ENCODE results near the gene TRAPPC3.

GRCh38 chr1:36126797-36127500 lies 22.3 kb downstream of the TRAPPC3 start:
- TF ChIP-seq CTCF (IDR thresholded peaks at IDR 0.05 in 2 of 3, conservative IDR thresholded peaks at IDR 0.05 in 1 of 3; ENCODE audit: borderline replicate concordance in 1 of 3, insufficient read depth in 1 of 3, low read depth in 2 of 3, low read length in 2 of 3) (no peak), RAD21 (IDR thresholded peaks at IDR 0.05; ENCODE audit: low read depth) (no peak), EZH2 (IDR thresholded peaks at IDR 0.05) (no peak), JUND (IDR thresholded peaks at IDR 0.05) (no peak), MAX (IDR thresholded peaks at IDR 0.05) (no peak), EZH2phosphoT487 (IDR thresholded peaks at IDR 0.05; ENCODE audit: borderline replicate concordance) (no peak), YY1 (IDR thresholded peaks at IDR 0.05; ENCODE audit: extremely low read depth, insufficient replicate concordance, low read depth, low read length) (no peak), REST (IDR thresholded peaks at IDR 0.05; ENCODE audit: low read depth) (no peak), POLR2A (IDR thresholded peaks at IDR 0.05; ENCODE audit: borderline replicate concordance, extremely low read depth, insufficient read depth, insufficient read length) (no peak), TCF7L2 (IDR thresholded peaks at IDR 0.05; ENCODE audit: borderline replicate concordance, extremely low read depth, insufficient read depth, insufficient read length) (no peak), CEBPB (IDR thresholded peaks at IDR 0.05; ENCODE audit: low read depth) (no peak)
